ENCODE measurements around the gene PDSS2. TPM values are rescaled to one million over a fixed set of nuclear protein-coding genes. Genes with fewer than 3 reads are reported as not detected.
A peak's percentile ranks its signal among the peaks of the same experiment; 100 is the strongest.
"Not testable (repeated sequence)": the region's sequence is repeated elsewhere in the genome, so short reads cannot be mapped to it uniquely, and the experiment has no call there.

PDSS2 gene
- polyA plus RNA-seq, 3 donors, result 15.6 to 17.0 (median 16.4) TPM

DNA sequence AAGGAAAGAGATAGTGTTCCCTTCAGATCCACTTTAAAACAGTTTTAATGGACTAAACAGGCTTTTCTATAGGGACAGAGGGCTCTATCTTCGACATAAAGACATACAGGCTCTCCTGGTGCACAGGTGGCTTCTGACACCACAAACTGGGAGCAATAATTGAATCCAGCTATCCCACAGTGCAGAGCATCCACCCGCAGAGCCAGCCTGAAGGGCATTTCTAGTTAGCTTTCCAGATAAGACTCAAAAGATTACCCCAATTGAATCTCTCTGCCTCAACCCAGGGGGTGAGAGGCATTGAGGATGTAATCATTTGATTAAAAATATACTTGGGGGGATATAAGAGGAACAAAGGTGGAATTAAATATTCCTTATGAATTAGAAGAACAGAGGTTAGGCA, 279.3 kb downstream of the PDSS2 start:
- DNase-seq, result no peak

DNA sequence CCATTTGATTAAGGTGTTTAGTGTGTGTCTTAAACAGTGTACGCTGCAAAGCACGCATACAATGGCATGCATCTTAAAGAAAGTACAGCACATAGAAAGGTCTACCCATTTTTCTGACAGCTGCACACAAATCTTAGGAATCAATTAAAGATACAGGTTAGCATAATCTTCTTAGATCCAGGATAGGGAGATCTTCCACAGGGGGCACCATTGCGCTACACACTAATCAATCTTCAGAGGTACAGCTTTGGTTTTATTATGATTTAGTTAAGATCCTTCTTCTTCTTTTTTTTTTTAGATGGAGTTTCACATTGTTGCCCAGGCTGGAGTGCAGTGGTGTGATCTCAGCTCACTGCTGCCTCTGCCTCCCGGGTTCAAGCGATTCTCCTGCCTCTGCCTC, 280.4 kb downstream of the PDSS2 start:
- no peak for DNase-seq

DNA sequence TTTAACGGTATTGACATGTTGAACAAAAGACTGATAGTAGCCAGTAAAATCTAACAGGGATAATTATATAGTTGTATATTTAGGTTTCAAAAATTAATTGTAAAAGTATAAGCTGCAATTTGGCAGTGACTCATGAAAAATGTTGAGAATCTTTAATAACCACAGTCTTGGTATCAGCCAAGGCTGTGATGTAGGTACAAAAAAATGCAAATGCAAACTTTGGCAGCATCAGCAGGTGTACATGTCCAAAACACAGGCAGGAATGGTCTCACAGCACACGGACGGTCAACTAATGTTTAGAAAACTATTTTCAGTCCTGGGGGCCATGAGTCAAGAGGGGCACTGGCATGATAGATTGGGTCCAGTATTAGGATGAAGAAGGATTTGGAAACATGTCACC, 285.6 kb downstream of the PDSS2 start:
- DNase-seq, result no peak

DNA sequence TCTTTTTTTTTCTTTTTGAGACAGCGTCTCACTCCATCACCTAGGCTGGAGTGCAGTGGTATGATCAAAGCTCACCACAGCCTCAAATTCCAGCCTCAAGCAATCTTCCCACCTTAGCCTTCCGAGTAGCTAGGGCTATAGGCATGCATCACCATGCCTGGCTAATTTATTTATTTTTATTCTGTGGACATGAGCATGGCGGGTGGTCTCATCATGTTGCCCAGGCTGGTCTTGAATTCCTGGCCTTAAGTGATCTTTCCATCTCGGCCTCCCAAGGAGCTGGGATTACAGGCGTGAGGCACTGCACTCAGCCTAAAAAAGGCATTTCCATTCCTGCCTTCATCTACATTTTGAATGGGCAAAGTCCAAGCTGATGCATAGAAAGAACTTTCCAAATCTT, 287.9 kb downstream of the PDSS2 start:
- DNase-seq, result no peak

DNA sequence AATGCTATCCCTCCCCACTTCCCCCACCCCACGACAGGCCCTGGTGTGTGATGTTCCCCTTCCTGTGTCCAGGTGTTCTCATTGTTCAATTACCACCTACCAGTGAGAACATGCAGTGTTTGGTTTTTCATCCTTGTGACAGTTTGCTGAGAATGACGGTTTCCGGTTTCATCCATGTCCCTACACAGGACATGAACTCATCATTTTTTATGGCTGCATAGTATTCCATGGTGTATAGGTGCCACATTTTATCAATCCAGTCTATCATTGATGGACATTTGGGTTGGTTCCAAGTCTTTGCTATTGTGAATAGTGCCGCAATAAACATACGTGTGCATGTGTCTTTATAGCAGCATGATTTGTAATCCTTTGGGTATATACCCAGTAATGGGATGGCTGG, 295.1 kb downstream of the PDSS2 start:
- not testable (repeated sequence) for DNase-seq

DNA sequence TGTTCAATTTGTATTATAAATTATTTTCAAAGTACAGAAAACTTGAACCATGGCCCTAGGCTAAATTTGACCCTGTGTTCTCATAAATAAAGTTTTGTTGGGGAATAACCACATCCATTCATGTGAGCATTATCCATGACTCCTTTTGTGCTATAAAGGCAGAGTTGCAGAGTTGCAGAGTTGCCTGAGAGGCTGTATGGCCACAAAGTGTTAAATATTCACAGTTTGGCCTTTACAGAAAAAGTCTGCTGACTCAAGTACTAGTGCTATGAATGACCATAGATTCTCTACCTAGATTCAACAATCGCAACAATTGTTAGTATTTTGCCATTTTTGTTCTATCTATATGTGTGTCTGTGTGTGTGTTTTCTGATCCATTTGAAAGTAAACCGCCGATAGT, 297.8 kb downstream of the PDSS2 start:
- DNase-seq, result no peak

DNA sequence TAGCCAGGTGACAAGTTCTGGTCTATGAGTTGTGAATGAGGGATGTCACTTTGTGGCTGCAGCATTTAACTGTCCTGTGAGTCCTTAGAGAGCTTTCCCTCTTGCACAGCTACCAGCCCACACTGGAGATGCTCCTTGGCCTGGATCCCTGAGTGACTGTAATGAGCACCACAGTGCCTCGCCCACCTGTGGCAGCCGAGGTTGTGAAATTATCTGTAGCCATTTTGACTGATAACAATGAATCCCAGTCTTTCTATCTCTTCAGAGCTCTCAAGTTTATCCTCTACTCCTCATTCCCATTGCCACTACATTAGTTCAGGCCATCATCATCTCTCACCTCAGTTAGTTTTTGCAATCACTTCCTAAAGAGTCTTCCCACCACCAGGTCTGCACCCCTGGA, 302.7 kb downstream of the PDSS2 start:
- no peak for DNase-seq

DNA sequence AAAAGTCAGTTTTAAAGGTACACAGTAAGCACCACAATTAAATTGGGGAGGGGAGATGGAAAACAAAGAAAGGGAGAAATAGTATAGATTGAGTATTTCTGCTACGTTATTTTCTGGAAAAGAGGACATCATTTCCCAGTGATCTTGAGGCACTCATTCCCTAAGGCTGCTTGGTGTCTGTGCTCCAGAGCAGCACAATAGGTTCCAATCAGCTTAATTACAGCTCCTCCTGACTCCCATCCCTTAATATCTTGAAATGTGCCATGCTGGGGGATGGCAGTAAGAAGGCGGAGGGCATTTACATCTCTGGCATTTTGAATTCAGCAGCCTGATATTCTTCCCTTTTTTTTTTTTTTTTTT, 304.6 kb downstream of the PDSS2 start:
- no peak for DNase-seq

DNA sequence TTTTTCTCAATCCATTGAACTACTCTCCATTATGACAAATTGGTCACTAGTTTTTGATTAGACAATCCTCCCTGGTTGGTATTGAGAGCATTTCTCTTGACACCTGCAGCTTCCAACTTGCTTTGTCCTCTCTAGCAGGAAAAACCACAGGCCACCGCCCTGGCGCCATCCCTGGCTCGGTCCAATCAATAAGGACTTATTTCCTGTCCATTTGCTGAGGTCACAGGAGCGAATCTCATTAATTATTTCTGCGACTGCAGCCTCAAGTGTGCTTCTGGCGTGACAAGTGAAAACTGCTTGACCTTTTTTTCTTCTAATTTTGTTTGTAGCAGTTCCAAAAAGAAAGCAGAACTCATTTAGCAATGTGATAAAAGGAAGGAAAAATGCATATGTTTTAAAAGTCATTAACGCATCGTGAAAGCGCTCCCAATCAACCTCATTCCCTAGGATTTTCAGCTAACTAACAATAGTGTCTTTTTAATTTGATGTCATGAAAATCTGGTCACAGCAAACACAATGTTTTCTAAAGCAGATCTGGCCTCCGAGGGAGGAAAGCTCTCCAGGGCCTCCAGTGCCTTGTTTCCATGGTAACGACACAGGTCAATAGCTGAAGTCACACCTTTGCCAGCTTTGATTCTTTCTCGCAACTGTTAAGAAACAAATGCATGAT, 305.1 kb downstream of the PDSS2 start:
- peak; percentile 71 for DNase-seq

DNA sequence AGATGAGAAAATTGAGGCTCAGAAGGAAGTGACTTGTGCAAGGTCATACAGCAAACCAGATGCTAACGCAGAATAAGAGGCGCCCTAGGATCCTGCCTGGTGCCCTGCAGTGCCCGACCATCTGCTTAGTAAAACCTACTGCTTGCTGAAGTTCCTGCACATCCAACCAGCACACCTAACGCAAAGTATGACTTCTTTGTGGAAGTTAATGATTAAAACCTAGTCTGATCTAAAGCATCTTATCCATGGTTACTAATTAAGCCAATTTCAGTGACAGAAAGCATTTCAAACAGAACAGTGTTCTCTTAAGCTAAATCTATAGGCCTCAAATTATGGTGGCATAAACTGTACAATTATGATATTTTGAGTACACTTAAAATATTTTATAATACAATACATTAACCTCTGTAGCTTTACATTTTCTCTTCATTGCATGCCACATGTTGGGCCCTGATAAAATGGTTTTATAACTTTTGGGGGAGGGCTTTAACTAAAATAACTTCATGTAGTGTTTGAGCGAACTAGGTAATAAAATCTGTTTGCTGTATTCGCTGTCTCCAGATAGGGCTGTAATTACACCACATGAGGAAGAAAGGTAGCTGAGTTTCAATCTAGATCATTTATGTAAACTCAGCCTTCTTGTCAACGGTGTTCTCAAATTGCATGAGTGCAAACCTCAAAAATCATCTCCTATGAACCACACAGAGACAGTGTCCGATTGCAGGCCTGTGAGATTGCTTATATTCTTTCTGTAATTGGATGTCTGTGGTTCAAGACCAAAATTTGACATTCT, 306.5 kb downstream of the PDSS2 start:
- no peak for DNase-seq

DNA sequence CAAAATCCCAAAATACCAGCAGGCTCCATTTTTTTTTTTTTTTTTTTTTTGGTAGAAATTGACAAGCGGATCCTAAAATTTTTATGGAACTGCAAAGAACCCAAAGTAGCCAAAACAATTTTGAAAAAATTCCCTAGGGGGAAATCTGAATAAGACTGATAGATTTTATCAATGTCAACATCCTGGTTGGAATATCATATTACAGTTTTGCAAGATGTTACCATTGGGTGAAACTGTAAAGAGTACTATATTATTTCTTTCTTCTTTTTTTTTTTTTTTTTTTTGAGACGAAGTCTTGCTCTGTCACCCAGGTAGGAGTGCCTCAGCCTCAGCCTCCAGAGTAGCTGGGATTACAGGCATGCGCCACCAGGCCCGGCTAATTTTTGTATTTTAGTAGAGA, 314.7 kb downstream of the PDSS2 start:
- no peak for DNase-seq

DNA sequence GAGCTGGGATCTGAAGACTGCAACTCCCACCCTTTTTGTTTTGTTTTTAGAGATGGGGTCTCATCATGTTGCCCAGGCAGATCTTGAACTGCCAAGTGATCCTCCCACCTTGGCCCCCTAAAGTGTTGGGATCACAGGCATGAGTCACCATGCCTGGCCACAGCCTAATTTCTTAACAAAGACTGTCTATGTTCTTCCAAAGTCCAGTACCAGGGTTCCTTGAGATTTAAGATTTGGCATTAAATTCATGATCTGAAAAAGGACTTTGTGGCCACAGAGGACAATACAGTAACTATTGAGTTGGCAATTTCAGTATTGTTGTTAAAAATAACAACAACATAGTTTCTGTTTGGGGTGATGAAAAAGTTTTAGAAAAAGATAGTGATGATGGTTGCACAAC, 315.4 kb downstream of the PDSS2 start:
- no peak for DNase-seq

DNA sequence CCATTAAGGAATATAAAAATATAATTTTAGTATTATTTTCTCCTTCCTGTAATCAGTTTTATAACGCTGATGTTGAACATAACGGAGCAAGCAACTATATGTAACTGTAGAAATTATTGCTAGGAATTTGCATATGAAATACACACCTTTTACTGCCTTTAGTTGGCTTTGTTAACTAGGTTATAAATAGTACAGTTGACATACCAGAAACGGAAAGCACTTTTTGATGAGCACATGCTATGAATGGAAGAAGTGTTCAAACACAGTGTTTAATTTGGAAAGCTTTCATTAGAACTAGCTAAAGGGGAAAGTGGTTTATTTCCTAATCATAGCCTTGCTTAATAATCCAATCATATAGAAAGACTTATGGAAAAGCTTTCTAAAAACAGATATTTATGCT, 318.8 kb downstream of the PDSS2 start:
- no peak for DNase-seq

DNA sequence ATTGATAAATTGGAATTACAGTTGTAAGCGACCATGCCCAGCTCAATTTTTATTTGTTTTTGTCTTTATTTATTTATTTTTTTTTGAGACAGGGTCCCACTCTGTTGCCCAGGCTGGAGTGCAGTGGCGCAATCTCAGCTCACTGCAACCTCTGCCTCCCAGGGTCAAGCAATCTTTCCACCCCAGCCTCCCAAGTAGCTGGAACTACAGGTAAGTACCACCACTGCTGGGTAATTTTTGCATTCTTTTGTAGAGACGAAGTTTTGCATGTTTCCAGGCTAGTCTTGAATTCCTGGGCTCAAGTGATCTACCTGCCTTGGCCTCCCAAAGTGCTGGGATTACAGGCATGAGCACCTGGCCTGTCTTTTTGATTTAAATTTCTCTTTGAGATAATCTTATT, 323.0 kb downstream of the PDSS2 start:
- not testable (repeated sequence) for DNase-seq

DNA sequence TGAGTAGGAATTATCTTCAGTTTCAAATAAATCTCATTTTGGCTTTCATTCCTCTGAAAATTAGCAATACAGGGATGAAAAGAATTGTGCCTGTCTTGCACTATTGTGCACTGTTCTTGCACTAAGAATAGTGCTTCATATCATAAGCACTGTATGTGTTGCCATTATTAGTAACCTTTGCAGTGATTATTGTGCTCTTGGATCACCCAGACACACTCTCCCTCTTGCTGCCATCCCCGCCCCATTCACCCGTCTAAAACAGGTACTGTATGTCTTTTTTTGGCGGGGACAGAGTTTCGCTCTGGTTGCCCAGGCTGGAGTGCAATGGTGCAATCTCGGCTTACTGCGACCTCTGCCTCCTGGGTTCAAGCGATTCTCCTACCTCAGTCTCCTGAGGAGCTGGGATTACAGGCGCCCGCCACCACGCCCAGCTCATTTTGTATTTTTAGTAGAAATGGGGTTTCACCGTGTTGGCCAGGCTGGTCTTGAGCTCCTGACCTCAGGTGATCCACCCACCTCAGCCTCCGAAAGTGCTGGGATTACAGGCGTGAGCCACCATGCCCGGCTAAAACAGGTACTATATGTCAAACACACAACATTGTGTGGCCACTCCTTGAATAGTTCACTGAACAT, 324.2 kb downstream of the PDSS2 start:
- not testable (repeated sequence) for DNase-seq

DNA sequence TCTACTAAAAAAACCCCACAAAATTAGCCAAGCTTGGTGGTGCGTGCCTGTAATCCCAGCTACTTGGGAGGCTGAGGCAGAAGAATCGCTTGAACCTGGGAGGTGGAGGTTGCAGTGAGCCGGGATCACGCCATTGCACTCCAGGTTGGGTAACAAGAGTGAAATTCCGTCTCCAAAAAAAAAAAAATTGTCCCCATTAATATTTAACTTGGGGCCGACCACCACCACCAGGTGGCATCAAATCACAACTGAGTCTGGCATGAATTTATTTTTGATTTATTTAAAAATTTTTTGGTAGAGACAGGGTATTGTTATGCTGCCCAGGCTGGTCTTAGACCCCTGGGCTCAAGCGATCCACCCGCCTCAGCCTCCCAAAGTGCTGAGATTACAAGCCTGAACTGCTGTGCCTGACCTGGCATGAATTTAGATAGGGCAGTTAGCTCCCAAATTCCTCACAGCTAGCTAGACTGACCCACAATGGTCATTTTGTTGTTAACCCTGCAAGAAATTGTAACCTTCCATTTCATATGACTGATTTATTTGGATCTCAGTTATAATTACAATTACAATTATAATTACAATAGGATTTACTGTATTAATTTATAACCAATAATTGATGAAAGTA, 326.9 kb downstream of the PDSS2 start:
- DNase-seq, result no peak

DNA sequence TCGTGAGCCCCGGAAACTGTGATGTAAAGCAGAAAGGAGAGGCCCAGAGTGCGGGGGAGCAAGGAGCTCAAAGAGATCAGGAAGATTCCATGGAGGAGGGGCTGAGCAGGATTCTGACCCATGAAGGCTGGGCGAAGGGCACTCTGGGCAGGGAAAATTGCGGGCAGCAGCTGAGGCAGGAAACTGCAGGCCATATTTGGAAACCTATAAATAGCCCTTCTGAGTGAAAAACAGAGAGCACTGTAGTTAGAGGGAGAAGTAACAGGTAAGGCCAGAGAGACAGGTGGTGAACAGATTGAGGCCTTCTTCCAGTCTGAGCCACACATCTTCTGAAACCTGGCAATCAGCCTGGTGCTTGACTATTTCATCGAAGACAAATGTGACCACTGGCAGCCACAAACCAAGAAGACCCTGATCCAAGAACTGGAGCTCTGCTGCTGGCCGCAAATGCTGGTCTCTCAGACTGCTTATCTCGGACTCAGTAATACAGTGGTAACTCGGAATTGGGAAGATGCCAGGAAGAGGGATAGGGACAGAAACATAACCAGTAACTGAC, 329.9 kb downstream of the PDSS2 start:
- DNase-seq, result no peak

DNA sequence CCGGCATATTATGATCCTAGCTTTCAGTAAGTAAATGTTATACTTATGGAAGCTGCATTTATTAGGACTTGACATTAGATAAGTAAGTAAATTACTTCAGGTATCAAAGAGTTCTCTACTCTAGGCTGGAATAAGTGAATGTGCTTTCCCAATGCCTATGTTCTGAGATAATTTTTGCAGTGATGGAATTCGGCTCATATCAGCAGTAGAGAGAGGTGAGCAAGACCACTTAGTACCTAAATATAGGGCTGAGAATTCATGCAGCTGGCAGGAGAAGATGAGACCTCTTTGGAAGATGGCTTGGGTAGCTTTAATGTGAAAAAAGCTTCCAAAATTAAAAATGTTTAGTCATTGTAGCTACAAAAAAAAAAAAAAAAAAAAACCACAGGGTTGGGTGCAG, 330.8 kb downstream of the PDSS2 start:
- DNase-seq, result no peak

DNA sequence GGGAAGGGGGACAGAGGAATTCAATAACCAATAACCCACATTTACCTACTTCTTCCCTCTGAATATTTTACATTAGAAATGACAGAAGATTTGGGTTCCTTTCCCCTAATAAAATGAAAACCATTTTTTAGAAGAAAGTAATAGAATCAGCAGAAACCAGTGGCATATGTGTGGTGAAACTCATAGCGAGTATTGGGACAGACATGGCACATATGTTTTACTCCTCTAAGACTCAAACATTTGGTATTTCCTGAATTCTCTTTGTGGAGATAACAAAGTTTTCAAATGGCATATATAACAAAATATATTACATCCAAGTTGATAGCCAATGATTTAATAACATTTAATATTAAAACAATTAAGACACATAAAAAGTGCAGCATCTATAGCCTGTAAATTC, 331.2 kb downstream of the PDSS2 start:
- DNase-seq, result no peak

DNA sequence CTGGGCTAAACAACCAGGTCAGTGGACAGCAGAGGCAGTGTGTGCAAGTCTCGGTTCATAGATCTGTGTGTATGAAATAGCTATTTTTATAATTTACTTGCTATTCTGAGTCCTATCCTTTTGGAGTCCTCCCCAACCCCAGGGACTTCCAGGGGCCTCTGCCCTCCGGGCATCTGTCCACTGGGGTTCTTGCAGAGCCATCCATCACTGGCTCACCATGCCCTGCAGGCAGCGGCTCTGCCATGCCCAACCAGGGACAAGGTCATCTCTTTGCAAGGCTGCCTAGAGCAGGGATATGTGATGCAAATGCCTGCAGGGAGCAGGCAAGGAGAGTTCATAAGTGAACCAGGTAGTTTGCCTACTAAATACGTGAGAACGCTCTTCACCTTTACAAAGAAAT, 333.6 kb downstream of the PDSS2 start:
- DNase-seq, result no peak

DNA sequence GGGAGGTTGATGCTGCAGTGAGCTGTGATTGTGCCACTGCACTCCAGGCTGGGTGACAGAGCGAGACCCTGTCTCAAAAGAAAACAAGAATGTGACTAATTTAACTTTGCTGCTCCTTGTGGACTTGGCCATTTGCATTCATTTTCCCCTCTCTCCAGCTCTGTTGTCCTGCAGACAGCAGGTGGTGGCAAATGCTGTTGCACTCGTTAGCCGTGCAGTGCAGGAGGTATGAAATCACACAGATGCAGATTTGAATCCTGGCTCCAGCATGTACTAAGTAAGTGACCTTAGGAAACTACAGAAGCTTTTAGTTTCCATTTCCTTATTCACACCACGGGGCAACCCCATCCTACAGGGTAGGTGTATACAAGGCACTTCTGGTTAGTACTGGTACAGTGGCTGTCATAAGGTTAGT, 334.4 kb downstream of the PDSS2 start:
- DNase-seq, result no peak

DNA sequence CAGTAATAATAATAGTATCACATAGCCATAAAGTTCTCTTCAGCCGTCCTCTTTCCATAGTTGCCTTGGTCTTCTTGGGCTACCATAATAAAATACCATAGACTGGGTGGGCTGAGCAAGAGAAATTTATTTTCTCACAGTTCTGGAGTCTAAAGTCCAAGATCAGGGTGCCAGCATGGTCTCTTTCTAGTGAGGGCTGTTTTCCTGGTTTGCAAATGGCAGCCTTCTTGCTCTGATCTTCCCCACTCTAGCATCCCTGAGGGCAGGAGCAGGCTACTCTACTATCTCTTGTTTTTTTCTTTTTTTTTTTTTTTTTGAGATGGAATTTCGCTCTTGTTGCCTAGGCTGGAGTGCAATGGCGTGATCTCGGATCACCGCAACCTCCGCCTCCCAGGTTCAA, 335.9 kb downstream of the PDSS2 start:
- no peak for DNase-seq

DNA sequence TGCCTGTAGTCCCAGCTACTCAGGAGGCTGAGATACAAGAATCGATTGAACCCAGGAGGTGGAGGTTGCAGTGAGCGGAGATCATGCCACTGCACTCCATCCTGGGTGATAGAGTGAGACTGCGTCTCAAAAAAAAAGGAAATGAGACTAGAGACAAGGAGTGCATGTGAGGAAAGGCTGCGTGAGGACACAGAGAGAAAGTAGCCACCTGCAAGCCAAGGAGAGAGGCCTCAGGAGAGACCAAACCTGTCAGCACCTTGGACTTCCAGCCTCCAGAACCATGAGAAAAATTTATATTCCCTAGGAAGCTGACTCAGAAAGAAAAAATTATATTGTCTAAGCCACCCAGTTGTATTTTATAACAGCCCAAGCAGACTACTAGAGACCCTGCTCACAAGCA, 336.6 kb downstream of the PDSS2 start:
- no peak for DNase-seq
